ENCODE results near the gene RC3H2.

DNA sequence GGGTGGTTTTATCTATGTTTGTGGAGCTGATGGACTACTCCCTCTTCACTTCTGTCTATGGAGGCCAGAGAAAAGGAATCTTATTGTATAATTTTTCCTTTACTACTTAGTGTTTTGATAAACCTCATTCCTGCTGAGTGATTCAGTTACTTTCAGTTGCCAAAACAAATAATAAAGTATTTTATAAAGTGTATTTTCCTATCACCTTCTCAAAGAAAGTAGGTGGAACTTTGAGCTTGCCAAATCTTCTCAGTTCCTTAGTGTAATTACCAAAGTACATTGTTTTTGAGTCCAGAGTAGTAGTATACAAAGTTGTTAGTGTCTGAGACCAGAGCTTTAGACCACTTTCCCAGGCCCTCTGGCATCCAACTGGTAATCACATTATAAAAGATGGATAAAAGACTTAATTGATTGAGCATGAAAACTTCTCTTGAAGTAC lies 49.1 kb upstream of the RC3H2 start:
- TF ChIP-seq POLR2A (IDR thresholded peaks at IDR 0.05; ENCODE audit: low read length) (no peak), GATA1 (IDR thresholded peaks at IDR 0.05; ENCODE audit: low read depth, low read length) (no peak)
